Left ventricle myocardium inferior (tissue), 1 donor: Measurements from ENCODE around the gene ELAC2. TPM values are rescaled to one million over a fixed set of nuclear protein-coding genes. Genes with fewer than 3 reads are reported as not detected.

Experiments used
- DNase-seq: peaks from one replicate; pipeline ENCODE4 v3.0.0-alpha.2; 2020
- H3K27ac ChIP-seq: fragments of 200-600 bp; replicated peaks from 2 replicates; pipeline ENCODE4 v1.8.0; 2021
- H3K27me3 ChIP-seq: fragments of 200-600 bp; 2 replicates; pipeline ENCODE4 v1.8.0; 2021; ENCODE audit warnings: low read depth
- H3K36me3 ChIP-seq: fragments of 200-600 bp; 2 replicates; pipeline ENCODE4 v1.8.0; 2021
- H3K4me1 ChIP-seq: fragments of 200-600 bp; 2 replicates; pipeline ENCODE4 v1.8.0; 2021
- H3K4me3 ChIP-seq: fragments of 200-600 bp; 2 replicates; pipeline ENCODE4 v1.8.0; 2021; ENCODE audit warnings: mild to moderate bottlenecking, moderate library complexity
- H3K9me3 ChIP-seq: fragments of 200-600 bp; replicated peaks from 2 replicates; pipeline ENCODE4 v1.8.0; 2021
- intact Hi-C: fragments of 100-400 bp; cut with micrococcal nuclease; formaldehyde crosslinking; loops from one replicate; pipeline ENCODE4 v1.11.0; 2022
- total RNA-seq: library from RNA; stranded (reverse); fragmentation: NEBNext Ultra II Directional; extraction: Animal tissue kit (Norgen Biotek cat#: 25700); gene quantifications from one replicate; pipeline ENCODE4 v1.2.1, GENCODE V29; 2021
- TF ChIP-seq, protein P1 (sequence below): fragments of 200-600 bp; IDR thresholded peaks from 2 replicates; pipeline ENCODE4 v1.8.0; 2021; ENCODE audit warnings: antibody characterized with exemption, mild to moderate bottlenecking, borderline replicate concordance
- donor health status: DM: no; HTN: yes; CAD: no; lungs with severe emphysema.

Gene ELAC2
- total RNA-seq, 1 donor from 2014 or later = 55.6 TPM

DNA sequence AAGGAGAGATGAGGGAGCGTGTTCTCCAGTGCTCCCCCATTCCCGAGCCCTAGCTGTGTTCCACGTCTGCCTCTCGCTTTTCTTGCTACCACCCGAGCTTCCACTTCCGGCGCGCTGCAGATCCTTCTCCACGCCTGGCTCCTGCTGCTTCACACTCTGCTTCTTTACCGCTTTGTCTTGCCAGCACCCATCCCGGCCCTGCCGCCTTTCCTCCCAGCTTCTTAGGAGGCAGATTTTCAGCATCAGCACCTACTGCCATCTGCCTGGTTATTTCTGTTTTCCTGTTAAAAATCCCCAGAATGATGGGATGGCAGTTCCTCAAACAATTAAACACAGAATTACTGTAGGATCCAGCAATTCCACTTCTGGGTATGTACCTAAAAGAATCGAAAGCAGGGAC, 64.7 kb downstream of the ELAC2 start:
- Histone ChIP-seq H3K4me3 (no peak overlapping the region), H3K4me1 (peaks cover 4% of the 10 kb centered on the region), H3K27me3 (no peaks in the 10 kb centered on the region), H3K27ac (no peak overlapping the region), H3K9me3 (peaks cover 13% of the 10 kb centered on the region), H3K36me3 (peaks cover 31% of the 10 kb centered on the region)
- intact Hi-C loops = no loop called here
- TF ChIP-seq, protein P1, sequence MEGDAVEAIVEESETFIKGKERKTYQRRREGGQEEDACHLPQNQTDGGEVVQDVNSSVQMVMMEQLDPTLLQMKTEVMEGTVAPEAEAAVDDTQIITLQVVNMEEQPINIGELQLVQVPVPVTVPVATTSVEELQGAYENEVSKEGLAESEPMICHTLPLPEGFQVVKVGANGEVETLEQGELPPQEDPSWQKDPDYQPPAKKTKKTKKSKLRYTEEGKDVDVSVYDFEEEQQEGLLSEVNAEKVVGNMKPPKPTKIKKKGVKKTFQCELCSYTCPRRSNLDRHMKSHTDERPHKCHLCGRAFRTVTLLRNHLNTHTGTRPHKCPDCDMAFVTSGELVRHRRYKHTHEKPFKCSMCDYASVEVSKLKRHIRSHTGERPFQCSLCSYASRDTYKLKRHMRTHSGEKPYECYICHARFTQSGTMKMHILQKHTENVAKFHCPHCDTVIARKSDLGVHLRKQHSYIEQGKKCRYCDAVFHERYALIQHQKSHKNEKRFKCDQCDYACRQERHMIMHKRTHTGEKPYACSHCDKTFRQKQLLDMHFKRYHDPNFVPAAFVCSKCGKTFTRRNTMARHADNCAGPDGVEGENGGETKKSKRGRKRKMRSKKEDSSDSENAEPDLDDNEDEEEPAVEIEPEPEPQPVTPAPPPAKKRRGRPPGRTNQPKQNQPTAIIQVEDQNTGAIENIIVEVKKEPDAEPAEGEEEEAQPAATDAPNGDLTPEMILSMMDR = no peak
- DNase-seq = no peak

DNA sequence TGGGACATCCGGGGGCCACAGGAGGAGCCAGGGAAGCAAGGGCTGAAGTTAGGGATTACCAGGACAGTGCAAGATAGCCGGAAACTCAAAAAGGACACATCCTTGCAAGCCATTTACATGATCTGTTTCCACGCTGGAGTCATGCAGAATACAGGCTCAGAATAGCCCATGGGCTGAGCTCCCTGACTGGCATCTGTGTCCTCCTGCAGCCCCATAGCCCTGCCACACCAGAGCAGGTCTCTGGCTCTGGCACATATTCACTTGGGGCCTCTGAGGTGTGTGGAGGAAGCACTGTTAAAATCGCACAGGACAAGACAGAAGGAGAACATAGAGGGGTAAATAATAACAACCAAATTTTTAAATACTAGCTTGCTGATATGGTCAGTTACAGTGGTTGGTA, 65.8 kb downstream of the ELAC2 start:
- Histone ChIP-seq H3K36me3 (peaks cover 26% of the 10 kb centered on the region), H3K27ac (no peak overlapping the region), H3K9me3 (peaks cover 5% of the 10 kb centered on the region), H3K27me3 (no peaks in the 10 kb centered on the region), H3K4me3 (no peak overlapping the region), H3K4me1 (peaks cover 4% of the 10 kb centered on the region)
- intact Hi-C loops = no loop called here
- DNase-seq = no peak
- TF ChIP-seq, protein P1 = no peak

DNA sequence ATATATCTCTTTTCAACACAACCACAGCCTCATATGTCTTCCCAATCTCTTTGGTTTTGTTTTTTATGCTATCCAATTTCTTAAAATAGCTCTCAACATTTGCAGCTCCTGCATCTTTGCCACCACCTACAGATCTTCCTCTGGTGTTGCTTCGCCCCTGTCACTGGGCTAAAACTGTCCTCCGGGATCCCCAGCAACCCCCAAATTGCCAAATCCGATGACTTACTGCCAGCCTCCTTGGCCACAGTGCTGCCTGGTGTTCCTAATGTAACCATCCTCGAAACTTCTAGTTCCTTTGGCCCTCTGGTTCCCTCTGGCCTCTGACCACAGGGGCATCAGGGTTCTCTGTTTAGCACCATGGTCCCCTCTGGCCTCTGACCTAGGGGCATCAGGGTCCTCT, 70.8 kb downstream of the ELAC2 start:
- Histone ChIP-seq H3K9me3 (no peaks in the 10 kb centered on the region), H3K27me3 (no peaks in the 10 kb centered on the region), H3K27ac (no peak overlapping the region), H3K4me3 (no peak overlapping the region), H3K4me1 (peaks cover 3% of the 10 kb centered on the region), H3K36me3 (peaks cover 20% of the 10 kb centered on the region)
- DNase-seq = no peak
- intact Hi-C loops = no loop called here
- TF ChIP-seq, protein P1 = no peak

Other genes starting within 250 kb of the ELAC2 start
- gene ARHGAP44, start 228.5 kb downstream of the ELAC2 start, total RNA-seq = 7.2 TPM